ENCODE measurements around the gene PPP1CA. TPM values are rescaled to one million over a fixed set of nuclear protein-coding genes. Genes with fewer than 3 reads are reported as not detected.

PPP1CA gene
- total and polyA plus RNA-seq, 4 donors, result 62.4 to 92.9 (median 75.9) TPM

- Histone ChIP-seq H3K9ac (ENCODE audit: low read depth in 1 of 2, low read length in 2 of 2) (no peak overlapping the region), H3K27ac (ENCODE audit: low read depth in 1 of 2, low read length in 2 of 2) (no peak overlapping the region), H3K27me3 (ENCODE audit: control insufficient read depth in 4 of 4, insufficient read depth in 4 of 4, low read length in 3 of 4) (no peaks in the 10 kb centered on the region), H3K9me3 (ENCODE audit: control insufficient read depth in 4 of 4, low read length in 3 of 4) (no peaks in the 10 kb centered on the region), H3K4me1 (ENCODE audit: control insufficient read depth in 4 of 4, insufficient read depth in 4 of 4, low read length in 3 of 4) (peaks cover 8 to 24% (median 10%) of the 10 kb centered on the region in 4 donors), H3K36me3 (ENCODE audit: control insufficient read depth in 4 of 4, insufficient read depth in 3 of 4, low read depth in 1 of 4, low read length in 3 of 4) (no peaks in the 10 kb centered on the region), H3K4me3 (ENCODE audit: low read depth in 1 of 3, low read length in 3 of 3) (no peak overlapping the region)
- DNase-seq (ENCODE audit: low spot score), result no peak
- TF ChIP-seq ATF3 (IDR thresholded peaks at IDR 0.05), result no peak
- TF ChIP-seq MAX (IDR thresholded peaks at IDR 0.05), result no peak
- no peak for TF ChIP-seq ZBTB33 (IDR thresholded peaks at IDR 0.05)
- TF ChIP-seq REST (IDR thresholded peaks at IDR 0.05), result no peak
- TF ChIP-seq CTCF (IDR thresholded peaks at IDR 0.05; ENCODE audit: low read depth, low read length, missing input control), result no peak
- TF ChIP-seq FOXA1 (IDR thresholded peaks at IDR 0.05), result no peak
- no peak for TF ChIP-seq HNF4A (conservative IDR thresholded peaks at IDR 0.05)
- TF ChIP-seq EGR1 (IDR thresholded peaks at IDR 0.05; ENCODE audit: low read depth in 2 of 2), result no peak
- no peak for TF ChIP-seq GABPA (IDR thresholded peaks at IDR 0.05 in 1 of 2, conservative IDR thresholded peaks at IDR 0.05 in 1 of 2)
- TF ChIP-seq NR2F2 (IDR thresholded peaks at IDR 0.05), result no peak
- TF ChIP-seq JUND (IDR thresholded peaks at IDR 0.05), result no peak
- no peak for TF ChIP-seq FOXA2 (IDR thresholded peaks at IDR 0.05)
- no peak for TF ChIP-seq SP1 (IDR thresholded peaks at IDR 0.05)
- TF ChIP-seq RAD21 (IDR thresholded peaks at IDR 0.05), result no peak
- TF ChIP-seq TAF1 (conservative IDR thresholded peaks at IDR 0.05), result no peak
- WGBS, result 82% methylated on average over 12 of the region's 12 CpGs
These were observed 31.8 kb downstream of the PPP1CA start for GRCh38 chr11:67369801-67370284.

GRCh38 chr11:67369275-67369674 lies 32.4 kb downstream of the PPP1CA start:
- Histone ChIP-seq H3K4me3 (ENCODE audit: low read depth in 1 of 3, low read length in 3 of 3) (no peak overlapping the region), H3K36me3 (ENCODE audit: control insufficient read depth in 4 of 4, insufficient read depth in 3 of 4, low read depth in 1 of 4, low read length in 3 of 4) (no peaks in the 10 kb centered on the region), H3K27ac (ENCODE audit: low read depth in 1 of 2, low read length in 2 of 2) (no peak overlapping the region), H3K4me1 (ENCODE audit: control insufficient read depth in 4 of 4, insufficient read depth in 4 of 4, low read length in 3 of 4) (peaks cover 5 to 19% (median 6%) of the 10 kb centered on the region in 4 donors), H3K27me3 (ENCODE audit: control insufficient read depth in 4 of 4, insufficient read depth in 4 of 4, low read length in 3 of 4) (no peaks in the 10 kb centered on the region), H3K9ac (ENCODE audit: low read depth in 1 of 2, low read length in 2 of 2) (no peak overlapping the region), H3K9me3 (ENCODE audit: control insufficient read depth in 4 of 4, low read length in 3 of 4) (no peaks in the 10 kb centered on the region)
- 91% methylated on average over 8 of the region's 8 CpGs for WGBS
- no peak for DNase-seq (ENCODE audit: low spot score)
- TF ChIP-seq RAD21 (IDR thresholded peaks at IDR 0.05) (no peak), FOXA1 (IDR thresholded peaks at IDR 0.05) (no peak), CTCF (IDR thresholded peaks at IDR 0.05; ENCODE audit: low read depth, low read length, missing input control) (no peak), HNF4A (conservative IDR thresholded peaks at IDR 0.05) (no peak), FOXA2 (IDR thresholded peaks at IDR 0.05) (no peak), HNF4G (IDR thresholded peaks at IDR 0.05) (no peak), YY1 (IDR thresholded peaks at IDR 0.05) (no peak), EGR1 (IDR thresholded peaks at IDR 0.05; ENCODE audit: low read depth in 2 of 2) (no peak), ATF3 (IDR thresholded peaks at IDR 0.05) (no peak), NR2F2 (IDR thresholded peaks at IDR 0.05) (no peak), MAX (IDR thresholded peaks at IDR 0.05) (no peak), ZBTB33 (IDR thresholded peaks at IDR 0.05) (no peak), GABPA (IDR thresholded peaks at IDR 0.05 in 1 of 2, conservative IDR thresholded peaks at IDR 0.05 in 1 of 2) (no peak), RXRA (IDR thresholded peaks at IDR 0.05) (no peak)

Data from liver (tissue), 9 donors.